GM06990 (cell line): ENCODE measurements around the gene BROX.

Source experiments
- DNase-seq: peaks from one replicate; pipeline ENCODE4 v3.0.0-alpha.2; 2011; ENCODE audit not compliant: insufficient read length; ENCODE audit errors: extremely low read depth
- H3K27me3 ChIP-seq: replicated peaks from 2 replicates; pipeline ENCODE4 v1.6.0; 2011; ENCODE audit warnings: low read length; ENCODE audit not compliant: control insufficient read depth, insufficient read depth
- H3K36me3 ChIP-seq: 2 replicates; pipeline ENCODE4 v1.5.1; 2011; ENCODE audit warnings: low read length; ENCODE audit not compliant: control insufficient read depth, insufficient read depth
- H3K4me3 ChIP-seq: replicated peaks from 2 replicates; pipeline ENCODE4 v1.5.1; 2011; ENCODE audit warnings: low read depth, mild to moderate bottlenecking, control low read depth, low read length
- TF ChIP-seq, protein P1 (sequence below): IDR thresholded peaks from 2 replicates; pipeline ENCODE4 v1.5.1; 2011; ENCODE audit warnings: low read length, control low read depth, mild to moderate bottlenecking, inconsistent platforms; ENCODE audit not compliant: insufficient read depth, poor library complexity, severe bottlenecking

BROX gene

DNA sequence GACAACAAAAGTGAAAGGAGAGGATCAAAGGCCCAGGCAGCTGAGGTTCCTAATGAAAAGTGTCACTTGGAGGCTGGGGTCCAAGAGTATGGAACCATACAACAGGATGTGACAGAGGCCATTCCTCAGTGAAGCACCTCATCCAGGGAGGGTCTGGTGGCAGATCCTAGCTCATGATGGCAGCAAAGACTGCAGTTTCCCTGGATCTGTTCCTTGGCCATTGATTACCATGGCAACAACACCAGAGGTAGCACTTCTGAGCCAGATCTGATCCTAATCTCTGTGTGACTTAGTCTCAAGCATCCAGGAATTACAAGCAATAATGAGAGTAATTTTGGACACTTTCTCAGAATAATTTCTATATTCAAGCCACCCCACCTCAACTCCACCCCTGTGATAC lies 37.6 kb downstream of the BROX start:
- Histone ChIP-seq H3K36me3 (no peaks in the 10 kb centered on the region), H3K27me3 (no peaks in the 10 kb centered on the region), H3K4me3 (no peak overlapping the region)
- no peak for DNase-seq
- TF ChIP-seq, protein P1, sequence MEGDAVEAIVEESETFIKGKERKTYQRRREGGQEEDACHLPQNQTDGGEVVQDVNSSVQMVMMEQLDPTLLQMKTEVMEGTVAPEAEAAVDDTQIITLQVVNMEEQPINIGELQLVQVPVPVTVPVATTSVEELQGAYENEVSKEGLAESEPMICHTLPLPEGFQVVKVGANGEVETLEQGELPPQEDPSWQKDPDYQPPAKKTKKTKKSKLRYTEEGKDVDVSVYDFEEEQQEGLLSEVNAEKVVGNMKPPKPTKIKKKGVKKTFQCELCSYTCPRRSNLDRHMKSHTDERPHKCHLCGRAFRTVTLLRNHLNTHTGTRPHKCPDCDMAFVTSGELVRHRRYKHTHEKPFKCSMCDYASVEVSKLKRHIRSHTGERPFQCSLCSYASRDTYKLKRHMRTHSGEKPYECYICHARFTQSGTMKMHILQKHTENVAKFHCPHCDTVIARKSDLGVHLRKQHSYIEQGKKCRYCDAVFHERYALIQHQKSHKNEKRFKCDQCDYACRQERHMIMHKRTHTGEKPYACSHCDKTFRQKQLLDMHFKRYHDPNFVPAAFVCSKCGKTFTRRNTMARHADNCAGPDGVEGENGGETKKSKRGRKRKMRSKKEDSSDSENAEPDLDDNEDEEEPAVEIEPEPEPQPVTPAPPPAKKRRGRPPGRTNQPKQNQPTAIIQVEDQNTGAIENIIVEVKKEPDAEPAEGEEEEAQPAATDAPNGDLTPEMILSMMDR: no peak

DNA sequence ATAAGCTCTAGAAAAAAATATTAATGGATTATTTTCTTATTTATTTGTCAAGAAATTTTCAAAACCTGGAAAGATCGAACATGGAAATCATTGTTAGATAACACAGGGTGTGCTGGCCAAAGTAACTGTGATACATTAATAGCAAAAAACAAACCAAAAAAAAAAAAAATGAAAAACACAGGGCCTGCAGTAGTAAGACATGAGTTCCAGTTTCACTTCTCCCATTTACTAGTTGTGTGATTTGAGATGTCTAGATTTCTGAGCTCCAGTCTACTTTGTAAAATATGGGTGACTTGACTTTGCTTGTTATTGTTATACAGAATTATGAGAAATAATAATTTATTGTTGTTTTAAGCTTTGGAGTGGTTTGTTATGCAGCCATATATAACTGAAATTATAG lies 38.3 kb downstream of the BROX start:
- TF ChIP-seq, protein P1: no peak
- Histone ChIP-seq H3K36me3 (no peaks in the 10 kb centered on the region), H3K4me3 (no peak overlapping the region), H3K27me3 (no peaks in the 10 kb centered on the region)
- no peak for DNase-seq

DNA sequence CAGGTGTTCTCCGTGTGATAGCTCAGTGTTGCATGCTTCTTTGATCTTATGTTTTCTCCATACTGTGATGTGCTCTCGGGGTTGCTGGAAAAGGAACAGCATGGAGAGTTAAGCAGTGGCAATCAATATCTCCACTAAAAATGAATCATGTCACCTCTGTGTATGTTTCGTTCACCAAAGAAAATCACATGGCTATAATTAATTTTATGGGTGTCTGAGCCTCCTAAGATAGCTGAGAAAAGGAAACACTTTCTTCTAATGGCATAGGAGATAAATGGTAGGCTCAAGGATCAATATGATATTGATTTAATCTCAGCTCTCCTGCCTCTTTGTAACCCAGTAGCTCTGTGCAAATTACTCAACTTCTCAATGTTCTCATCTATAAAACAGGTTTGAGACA lies 38.9 kb downstream of the BROX start:
- Histone ChIP-seq H3K27me3 (no peaks in the 10 kb centered on the region), H3K36me3 (no peaks in the 10 kb centered on the region), H3K4me3 (no peak overlapping the region)
- TF ChIP-seq, protein P1: no peak
- no peak for DNase-seq

DNA sequence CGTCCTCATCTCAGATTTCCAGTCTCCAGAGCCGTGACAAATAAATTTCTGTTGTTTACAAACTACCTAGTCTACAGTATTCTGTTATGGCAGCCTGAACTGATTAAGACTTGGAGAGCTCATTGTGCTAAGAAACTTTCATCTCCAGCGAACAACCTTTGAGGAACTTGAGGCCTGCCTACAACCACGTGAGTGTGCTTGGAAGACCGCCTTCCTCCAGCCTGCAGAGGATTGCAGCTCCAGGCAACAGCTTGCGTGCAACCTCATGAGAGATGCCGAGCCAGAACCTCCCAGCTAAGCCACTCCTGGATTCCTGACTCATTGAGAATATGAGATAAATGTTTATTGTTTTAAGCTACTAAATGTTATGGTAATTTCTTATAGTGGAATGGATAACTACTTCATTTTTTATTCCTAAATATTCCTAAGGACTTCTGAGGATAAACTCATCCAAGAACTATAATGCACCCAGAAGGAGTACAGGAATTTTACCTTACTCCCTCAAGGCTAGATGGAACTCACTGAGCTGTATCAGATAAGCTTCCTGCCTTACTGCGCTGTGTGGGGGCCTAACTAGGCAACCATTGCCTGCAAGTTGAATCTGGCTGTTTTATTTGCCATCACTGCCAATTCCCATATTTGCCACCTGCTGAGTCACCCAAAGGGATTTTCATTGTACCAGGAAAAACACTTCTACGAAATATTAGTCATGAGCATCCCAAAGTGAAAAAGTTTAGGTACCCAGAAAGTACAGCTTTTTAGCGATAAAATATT lies 42.2 kb downstream of the BROX start:
- Histone ChIP-seq H3K27me3 (no peaks in the 10 kb centered on the region), H3K36me3 (no peaks in the 10 kb centered on the region), H3K4me3 (no peak overlapping the region)
- TF ChIP-seq, protein P1: no peak
- DNase-seq: no peak

- DNase-seq: no peak
- no peaks in the 10 kb centered on the region for H3K27me3 ChIP-seq
- TF ChIP-seq, protein P1: no peak
- no peaks in the 10 kb centered on the region for H3K36me3 ChIP-seq
- H3K4me3 ChIP-seq: no peak overlapping the region
Measured at GRCh38 chr1:222757646-222758268, 45.4 kb downstream of the BROX start.
